GM19099 (cell line): ENCODE measurements around the gene TBX5.

Experiments used
- POLR2A ChIP-seq: IDR thresholded peaks from 3 replicates; pipeline ENCODE4 v1.6.1; 2011; ENCODE audit warnings: low read depth; ENCODE audit not compliant: insufficient read length; ENCODE audit errors: extremely low read depth

The TBX5 gene

DNA sequence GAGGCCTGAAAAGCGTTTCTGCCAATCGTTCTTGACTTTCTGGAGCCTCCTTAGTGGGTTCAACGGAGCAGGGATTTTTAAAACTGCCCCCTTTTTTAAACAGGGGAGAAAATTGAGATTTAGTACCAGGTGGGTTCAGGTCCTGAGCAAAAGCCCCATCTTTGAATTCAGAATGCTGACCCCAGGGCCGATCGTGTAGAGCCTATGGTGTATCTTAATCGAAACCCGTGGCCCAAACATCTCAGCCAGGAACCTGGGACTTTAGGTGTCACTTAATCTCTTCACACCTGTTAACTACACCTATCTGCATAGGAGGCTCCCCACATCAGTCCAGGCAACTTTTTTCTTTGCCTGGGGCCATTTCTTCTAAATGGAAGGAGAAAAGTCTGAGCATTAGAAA is 6.4 kb upstream of the TBX5 start:
- no peak for TF ChIP-seq POLR2A

DNA sequence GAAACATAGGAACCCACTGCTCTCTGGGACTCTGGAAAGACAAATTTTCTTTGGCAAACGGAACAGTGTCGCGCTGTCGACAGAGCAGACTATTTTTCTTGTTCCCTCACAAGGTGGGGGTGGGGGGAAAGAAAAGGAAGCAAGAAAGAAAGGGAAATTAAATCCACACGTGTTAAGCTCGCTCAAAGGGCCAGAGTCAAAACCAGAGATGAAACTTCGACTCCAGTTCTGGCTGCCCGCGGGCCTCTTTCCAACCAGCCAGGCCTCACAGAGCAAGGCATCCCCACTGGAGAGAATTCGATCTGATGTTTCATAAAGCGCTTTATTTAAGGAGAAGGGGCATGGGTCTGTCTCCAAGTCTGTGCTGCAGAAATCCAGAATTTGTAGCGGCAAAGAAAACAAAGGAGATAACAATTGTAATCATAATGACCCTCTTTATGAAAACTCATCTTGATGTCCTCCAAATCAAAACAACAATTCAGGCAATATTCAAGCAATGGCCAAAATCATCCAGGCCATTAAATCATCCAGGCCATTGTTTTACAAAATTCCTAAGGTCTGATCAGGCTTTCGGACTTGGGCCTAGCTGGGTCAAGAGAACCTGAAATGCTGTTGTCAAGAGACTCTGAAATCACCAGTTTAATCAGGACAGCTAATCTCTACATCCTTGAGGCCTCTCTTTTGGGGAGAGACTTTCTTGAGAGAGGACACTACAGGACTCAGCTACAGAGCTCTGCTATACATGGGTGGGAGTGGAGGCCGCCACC is 5.3 kb upstream of the TBX5 start:
- TF ChIP-seq POLR2A, result no peak

DNA sequence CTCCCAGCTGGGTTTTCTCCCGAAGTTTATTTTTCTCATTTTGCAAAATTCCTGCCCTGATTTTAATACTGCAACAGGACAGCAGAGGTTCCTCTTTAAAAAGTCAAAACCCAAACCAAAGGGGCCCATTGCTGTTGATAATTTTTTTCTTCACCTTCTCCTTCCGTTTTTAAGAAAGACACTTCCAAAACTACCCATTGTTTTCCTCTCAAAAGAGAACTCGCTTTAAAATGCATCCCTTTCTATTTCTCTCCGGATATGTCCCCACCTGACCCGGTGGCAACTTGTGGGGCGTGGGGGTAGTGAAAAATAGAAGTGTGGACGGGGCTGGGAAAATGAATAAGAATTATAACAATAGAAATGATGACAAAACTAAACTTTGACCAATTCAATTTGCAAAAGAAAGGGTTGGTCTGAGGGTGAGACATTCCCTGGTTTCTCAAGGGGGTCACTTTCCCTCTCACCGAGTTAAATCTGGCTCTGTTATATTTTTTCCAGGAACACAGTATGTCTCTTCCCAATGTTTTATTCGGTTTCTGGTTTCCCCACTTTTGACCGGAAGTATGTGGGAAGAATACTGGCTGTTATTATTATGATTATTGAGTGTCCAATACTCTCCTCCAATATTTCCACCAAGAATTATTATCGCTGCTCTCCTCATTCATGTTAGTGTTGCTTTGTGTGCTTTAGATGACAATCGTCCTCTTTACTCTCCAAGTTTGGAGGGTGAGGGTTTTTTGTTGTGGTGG is 4.1 kb upstream of the TBX5 start:
- no peak for TF ChIP-seq POLR2A

DNA sequence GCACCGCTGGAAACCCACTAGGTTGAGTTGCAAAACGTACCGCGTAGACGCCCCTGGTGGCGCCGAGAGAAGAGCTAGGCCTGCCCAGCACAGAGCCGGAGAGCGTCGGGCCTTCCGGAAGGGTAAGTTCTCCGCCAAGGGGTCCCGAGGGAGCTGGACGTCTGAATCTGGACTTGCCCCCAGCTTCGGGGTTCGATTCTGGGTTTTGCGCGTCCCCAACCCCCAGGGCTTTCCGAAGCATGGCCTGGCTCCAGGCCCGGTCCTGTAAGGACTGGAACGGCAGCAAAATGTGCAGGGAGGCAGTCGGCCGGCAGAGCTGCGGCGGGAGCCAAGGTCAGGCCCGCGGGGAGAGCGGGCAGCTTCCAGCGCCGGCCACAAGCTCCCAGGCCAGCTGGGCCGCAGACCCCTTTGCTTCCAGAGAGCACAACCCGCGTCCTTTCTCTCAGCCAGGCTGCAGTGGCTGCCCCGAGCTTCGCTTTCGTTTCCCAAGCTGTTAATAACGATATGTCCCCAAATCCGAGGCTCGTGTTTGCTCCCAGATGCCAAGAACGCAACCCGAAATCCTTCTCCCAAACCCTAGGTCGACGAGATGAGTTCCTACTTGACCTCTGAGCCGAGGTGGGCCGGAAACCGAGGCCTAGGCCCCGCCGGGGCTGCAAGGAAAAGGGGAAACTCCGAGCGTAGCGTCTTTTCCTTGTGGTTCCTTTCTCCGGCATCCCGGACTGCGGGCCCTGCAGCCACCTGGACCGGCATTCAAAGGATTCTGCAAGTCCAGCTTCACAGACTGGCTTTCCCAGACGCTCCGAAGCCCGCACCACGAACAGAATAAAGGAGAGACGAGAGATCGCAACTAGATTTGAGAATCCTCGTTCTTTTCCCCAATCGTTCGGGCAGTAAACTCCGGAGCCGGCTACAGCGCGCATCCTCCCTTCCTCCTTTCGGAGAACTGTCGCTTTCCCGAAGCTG is 3.2 kb upstream of the TBX5 start:
- no peak for TF ChIP-seq POLR2A

- TF ChIP-seq POLR2A, result no peak
Observed at GRCh38 chr12:114408471-114408885, 2.5 kb upstream of the TBX5 start.

DNA sequence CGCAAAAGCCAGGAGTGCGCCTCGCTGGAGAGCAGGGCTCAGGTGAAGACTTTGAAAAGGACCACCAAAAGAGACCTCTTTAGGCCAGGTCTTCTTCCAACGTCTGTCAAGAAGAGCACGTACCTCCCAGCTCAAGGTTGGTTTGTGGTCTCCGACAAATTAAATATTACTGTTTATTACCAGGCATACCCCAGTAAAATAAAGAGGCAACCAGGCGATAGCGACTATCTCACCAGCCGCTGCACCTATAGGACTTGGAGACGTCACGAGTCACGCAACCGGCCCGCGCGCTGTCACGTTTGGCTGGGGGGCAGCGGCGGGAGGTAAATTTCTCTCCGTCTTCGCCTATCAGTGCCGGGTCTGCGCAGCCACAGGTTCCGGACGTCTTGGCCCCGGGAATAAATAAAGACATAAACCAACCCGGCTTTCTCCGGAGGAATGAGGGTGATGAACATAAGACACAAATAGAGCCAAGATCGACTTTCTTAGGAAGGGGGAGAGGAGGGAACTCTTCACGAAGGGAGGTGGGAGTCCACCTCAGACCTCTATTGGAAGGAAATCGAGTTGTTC is 2.0 kb upstream of the TBX5 start:
- no peak for TF ChIP-seq POLR2A

- no peak for TF ChIP-seq POLR2A
Observed at GRCh38 chr12:114406984-114407841, 1.3 kb upstream of the TBX5 start.

- TF ChIP-seq POLR2A, result no peak
Observed at GRCh38 chr12:114406316-114406983, 506 bp upstream of the TBX5 start.

GRCh38 chr12:114404926-114405518 is 922 bp downstream of the TBX5 start:
- TF ChIP-seq POLR2A, result no peak

DNA sequence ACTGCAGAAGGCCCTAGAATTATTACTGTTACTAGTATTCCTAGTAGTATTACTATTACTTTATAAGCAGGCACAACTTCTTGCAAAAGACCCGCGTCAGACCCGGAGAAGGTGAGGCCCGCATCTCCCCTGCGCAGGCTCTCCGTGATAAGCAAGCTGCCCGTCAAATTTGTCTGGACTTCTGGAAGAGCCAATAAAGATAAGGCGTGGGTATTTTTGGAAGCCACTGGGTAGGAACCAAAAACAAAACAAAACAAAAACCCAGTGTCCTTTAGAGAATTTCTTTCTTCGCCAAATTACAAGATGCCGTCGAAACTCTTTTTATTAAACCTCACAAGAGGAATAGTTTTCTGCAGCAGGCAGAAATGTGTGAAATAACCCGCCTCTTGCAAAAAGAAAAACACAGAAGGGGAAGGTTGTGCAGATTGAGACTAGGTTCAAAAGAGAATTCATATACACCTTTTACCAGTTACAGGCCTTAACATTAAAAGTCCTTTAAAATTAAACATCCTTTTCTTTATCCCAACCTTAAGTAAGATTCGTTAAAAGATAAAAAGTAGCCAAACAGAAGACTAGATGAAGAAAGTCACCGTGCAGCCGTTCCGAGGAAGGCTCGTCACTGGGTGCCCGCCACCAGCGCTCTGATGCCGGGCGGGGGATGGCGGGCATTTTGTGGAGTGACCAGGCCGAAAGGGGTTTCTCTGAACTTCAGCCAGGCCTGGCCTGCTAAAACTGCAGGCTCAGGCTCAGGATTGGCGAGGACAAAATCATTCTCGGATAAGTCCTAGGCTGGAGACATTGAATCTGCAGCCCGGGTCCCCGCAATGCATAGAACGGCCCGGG is 1.6 kb downstream of the TBX5 start:
- no peak for TF ChIP-seq POLR2A

DNA sequence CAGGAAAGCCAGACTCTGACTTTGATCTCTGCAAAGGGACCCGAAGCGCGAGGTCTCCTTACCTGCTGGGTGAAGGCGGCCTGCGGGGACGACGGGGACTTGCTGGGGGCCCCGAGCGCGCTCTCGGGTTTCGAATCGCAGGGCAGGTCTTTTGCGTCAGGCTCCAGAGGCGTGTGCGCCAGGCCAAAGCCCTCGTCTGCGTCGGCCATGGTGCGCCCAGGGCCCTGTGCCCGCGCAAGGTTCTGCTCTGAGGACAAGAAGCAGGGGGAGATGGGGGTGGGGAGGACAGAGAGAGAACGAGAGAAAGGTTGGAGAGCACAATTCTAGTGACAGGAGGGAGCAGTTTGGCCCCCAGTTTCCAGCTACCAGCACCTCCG is 2.3 kb downstream of the TBX5 start:
- no peak for TF ChIP-seq POLR2A

- no peak for TF ChIP-seq POLR2A
Observed at GRCh38 chr12:114403011-114403689, 2.8 kb downstream of the TBX5 start.
